Upper lobe of left lung (tissue), 4 donors: ENCODE data around the gene NUP214.

Experiments
- EP300 ChIP-seq, 4 donors: sonication (generic); formaldehyde crosslinking; IDR thresholded peaks; one replicate each; pipeline ENCODE4 v1.5.1; 2017; ENCODE audit warnings: antibody characterized with exemption in 4 of 4, control low read depth in 2 of 4
- TF ChIP-seq, protein P1 (sequence below), 6 experiments: fragments of 450-650 bp in 4 of 6; fragments of 200-600 bp in 2 of 6; sonication (generic) in 2 of 6; IDR thresholded peaks; one replicate each; pipeline ENCODE4 v1.5.1; 2016 to 2019; ENCODE audit warnings: antibody characterized with exemption in 6 of 6

DNA sequence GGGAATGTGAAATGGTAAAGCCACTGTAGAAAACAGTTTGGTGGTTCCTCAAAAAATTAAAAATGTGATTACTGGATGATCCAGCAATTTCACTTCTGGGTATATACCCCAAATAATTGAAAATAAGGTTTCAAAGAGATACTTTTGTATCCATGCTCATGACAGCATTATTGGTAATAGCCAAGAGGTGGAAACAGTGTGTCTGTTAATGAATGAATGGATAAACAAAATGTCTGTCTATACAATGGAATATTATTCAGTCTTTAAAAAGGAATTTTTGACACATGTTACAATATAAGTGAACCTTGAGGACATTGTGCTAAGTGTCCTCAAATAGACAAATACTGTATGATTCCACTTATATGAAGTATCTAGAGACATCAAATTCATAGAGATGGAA is 40.1 kb downstream of the NUP214 start:
- TF ChIP-seq, protein P1, sequence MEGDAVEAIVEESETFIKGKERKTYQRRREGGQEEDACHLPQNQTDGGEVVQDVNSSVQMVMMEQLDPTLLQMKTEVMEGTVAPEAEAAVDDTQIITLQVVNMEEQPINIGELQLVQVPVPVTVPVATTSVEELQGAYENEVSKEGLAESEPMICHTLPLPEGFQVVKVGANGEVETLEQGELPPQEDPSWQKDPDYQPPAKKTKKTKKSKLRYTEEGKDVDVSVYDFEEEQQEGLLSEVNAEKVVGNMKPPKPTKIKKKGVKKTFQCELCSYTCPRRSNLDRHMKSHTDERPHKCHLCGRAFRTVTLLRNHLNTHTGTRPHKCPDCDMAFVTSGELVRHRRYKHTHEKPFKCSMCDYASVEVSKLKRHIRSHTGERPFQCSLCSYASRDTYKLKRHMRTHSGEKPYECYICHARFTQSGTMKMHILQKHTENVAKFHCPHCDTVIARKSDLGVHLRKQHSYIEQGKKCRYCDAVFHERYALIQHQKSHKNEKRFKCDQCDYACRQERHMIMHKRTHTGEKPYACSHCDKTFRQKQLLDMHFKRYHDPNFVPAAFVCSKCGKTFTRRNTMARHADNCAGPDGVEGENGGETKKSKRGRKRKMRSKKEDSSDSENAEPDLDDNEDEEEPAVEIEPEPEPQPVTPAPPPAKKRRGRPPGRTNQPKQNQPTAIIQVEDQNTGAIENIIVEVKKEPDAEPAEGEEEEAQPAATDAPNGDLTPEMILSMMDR (IDR thresholded peaks at IDR 0.05) = no peak
- TF ChIP-seq EP300 (IDR thresholded peaks at IDR 0.05) = no peak
